ENCODE measurements around the gene RCSD1.
A peak's percentile ranks its signal among the peaks of the same experiment; 100 is the strongest.

The RCSD1 gene

GRCh38 chr1:167669209-167670124, 39.4 kb downstream of the RCSD1 start:
- no peak for DNase-seq (ENCODE audit: low spot score)

- no peak for DNase-seq (ENCODE audit: low spot score)
Observed at GRCh38 chr1:167670563-167670962, 40.5 kb downstream of the RCSD1 start.

DNA sequence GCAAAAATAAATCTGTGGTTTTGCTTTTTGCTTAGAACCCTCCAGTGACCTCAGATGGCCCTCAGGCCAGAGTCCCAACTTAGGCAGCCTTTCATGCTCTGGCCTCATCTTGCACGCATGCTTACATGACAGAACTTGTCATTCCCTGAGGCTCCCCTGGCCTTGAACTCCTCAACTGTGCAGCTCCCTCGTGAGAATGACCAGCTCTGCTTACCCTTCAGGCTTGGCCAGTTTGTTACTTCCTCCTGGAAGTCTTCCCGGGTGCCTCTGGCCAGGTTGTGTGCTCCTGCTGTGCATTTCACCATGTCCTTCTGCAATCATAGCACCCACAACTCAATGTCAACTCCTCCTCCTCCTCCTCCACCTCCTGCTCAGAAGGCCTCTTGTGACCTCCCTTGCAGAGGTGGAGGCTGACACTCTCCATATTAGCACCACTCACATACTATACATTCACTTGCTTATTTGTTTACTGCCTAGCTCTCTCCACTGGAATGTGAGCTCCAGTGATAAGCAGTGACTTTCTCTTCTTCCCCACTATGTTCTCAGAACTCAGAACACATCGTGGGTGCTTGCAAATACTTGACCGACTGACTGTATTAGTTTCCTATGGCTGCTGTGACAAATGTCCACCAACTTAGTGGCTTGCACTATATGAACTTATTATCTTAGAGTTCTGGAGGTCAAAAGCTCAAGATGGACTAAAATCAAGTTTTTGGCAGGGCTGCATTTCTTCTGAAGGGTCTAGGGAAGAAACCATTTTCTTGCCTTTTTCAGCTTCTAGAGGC, 41.9 kb downstream of the RCSD1 start:
- DNase-seq (ENCODE audit: low spot score): no peak

GRCh38 chr1:167672831-167673230, 42.8 kb downstream of the RCSD1 start:
- DNase-seq (ENCODE audit: low spot score): no peak

GRCh38 chr1:167673265-167673664, 43.2 kb downstream of the RCSD1 start:
- DNase-seq (ENCODE audit: low spot score): no peak

DNA sequence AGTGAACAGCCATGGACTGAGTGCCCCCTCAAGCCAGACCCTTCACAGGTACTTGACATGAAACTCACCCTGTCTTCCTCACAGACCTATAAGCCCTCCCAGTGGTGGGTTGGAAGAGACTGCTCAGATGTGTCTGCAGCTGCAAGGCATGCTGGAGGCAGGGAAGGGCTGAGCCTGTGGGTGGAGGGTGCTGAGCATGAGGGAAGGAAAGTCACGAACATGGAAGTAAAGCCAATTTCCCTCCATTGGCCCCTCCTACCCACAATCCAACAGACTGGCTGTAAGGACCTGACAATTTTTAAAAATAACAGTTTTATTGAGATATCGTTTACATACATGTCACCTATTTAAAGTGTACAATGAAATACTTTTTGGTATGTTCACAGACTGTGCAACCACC, 44.1 kb downstream of the RCSD1 start:
- no peak for DNase-seq (ENCODE audit: low spot score)

DNA sequence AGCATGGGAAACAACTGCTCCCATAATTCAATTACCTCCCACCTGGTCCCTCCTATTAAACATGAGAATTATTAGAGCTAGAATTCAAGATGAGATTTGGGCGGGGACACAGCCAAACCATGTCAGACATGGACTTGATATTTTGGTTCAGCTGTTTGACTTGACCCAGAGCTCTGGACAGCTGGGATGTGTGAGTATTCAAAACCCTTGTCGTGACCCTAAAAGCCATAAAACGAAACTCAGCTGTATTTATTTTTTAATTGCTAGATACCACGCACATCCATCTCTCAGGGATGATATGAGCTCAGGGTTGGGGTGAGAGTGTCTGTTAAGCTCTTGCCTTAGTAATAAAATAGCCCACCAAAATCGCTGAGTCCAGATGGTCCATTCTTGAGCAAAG, 45.4 kb downstream of the RCSD1 start:
- DNase-seq (ENCODE audit: low spot score): no peak

GRCh38 chr1:167676205-167676915, 46.3 kb downstream of the RCSD1 start:
- no peak for DNase-seq (ENCODE audit: low spot score)

DNA sequence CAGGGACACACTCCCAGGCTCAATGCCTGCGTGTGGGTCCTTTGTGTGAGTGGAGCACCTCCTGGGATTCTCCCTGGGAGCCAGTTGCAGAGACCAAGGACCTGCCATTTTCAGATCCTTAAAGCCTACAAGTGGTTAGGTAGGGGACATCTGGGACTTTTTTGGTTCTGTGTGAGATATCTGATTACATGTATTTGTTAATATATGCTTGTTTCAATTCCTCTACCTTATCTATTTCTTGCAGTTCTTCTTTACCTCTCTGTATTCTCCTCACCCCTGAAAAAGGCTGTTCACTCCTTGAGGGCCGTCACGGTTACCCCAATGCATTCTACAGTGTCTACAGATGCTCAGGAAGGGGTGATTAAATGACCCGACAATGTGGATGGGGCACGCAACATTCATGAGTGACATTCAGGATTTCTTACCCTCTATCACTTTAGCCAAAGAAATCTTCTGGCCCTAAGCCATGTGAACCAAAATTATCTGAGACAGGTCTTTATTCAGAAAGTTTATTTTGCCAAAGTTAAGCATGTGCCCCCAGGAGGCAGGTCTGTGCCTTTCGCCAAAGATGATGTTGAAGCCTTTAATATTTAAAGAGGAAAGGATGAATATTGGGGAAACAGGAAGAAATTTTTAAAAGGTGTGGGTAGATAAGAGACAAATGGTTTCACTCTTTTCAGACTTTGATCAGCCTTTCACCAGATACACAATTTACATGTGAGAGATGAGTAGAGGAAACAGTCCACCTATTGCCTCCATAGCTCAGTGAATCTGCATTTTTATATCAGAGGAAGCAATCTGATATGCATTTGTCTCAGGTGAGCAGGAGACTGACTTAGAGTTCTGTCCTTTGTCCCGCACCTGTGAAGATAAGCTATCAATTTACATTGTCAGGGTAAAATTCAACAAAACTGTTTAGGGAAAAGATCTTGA, 47.1 kb downstream of the RCSD1 start:
- no peak for DNase-seq (ENCODE audit: low spot score)

DNA sequence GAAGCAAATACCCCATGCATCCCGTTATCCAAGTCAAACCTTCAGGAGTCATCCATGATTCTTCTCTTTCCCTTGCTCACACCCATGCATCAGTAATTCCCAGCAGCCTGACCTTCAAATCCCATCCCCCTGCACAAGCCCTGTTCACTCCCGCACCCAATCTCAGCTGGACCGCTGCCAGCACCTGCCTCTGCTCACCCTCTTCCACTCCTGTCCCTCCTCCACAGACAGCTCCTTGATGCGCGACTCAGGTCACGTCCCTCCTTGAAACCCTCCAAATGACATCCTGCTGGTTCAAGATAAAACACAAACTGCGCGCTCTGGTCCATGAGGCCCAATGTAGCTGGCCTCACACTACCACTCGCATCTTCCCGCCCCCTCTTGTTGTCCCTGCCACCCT, 48.4 kb downstream of the RCSD1 start:
- DNase-seq (ENCODE audit: low spot score): no peak

GRCh38 chr1:167678838-167679237, 48.8 kb downstream of the RCSD1 start:
- no peak for DNase-seq (ENCODE audit: low spot score)

- peak; percentile 36 for DNase-seq (ENCODE audit: low spot score)
Observed at GRCh38 chr1:167679714-167680113, 49.7 kb downstream of the RCSD1 start.

GRCh38 chr1:167681024-167681423, 51.0 kb downstream of the RCSD1 start:
- no peak for DNase-seq (ENCODE audit: low spot score)

DNA sequence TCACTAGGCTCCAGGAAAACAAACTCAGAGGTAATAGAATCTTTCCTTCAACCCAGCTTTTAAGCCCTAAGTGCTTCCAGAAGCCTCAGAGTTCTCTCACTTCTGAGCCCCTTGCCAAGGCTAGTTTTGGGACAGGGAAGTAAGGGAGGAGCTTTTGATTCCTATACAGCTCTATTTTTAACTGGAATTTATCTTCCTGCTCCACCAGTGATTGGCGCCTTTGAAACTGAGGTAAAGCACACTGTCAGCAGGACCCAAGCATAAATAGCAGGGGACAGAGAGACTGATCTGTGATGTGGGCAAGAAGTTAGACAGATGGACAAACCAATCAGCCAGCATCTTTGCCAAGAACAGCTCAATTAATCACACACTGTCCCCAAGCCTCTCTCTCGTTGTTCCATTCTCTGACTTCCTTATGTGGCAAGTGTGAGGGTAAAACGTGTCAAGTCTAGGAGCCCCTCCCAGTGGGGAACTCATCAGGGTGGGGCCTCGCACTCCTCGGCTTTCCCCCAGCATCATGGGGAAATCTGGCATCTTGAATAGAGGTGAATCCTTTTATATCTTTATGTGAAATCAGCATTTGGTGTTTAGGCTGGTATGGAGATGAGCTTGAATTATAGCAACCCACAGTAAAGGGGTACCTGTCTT, 51.5 kb downstream of the RCSD1 start:
- DNase-seq (ENCODE audit: low spot score): no peak

DNA sequence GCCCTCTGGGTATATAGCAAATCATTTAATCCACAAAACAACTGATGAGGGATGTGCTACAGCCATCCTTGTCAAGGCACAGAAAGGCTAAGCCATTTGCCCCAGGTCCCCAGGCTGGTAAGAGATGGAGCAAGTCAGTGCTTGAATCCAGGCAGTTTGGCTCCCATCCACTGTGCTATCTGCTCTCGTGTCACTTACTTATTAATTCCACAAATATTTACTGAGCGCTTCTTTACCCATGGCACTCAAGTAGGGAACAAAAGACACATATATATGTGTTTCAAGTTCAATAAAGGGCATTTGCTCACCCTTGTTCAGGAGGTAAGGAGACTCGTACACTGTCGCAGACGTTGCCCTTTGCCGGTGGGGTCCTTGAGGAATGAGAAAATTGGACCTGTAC, 53.2 kb downstream of the RCSD1 start:
- no peak for DNase-seq (ENCODE audit: low spot score)

DNA sequence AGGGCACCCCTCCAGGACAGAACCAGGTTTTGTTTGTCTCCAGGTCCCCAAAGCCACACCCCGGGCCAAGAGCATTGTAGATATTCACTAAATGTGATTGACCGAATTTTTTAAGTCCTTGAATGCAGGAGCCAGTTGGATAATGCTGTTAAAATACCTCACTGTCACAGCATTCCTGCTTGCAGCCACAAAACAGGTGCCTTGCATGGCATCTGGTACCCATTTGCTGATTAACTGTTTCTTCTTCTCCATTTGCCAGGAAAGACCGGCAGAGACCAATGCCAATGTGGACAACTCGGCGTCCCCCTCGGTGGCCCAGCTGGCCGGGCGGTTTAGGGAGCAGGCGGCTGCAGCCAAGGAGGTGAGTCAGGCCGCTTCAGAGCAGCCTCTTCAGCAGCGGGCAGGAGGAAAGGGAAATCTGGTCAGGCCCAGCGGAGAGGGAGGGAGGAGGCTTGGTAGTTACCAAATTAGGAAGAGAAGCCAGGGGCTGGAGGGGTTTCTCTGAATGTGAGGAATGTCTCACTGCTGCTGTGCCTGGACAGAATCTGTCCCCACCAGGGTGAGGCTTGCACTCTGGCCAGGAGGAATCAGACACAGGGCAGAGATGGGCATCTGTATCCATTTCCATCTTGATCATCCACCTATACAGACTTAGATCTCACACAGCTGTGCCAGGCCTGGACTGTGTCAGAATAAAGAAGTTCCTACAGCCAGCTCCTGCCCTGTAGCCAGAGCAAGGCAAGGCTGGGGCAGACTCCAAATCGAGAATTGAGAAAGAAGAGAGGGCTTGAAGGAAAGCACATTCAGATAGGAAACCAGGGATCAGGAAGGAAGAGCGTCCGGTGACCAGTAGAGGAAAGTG, 53.8 kb downstream of the RCSD1 start:
- DNase-seq (ENCODE audit: low spot score): no peak

DNA sequence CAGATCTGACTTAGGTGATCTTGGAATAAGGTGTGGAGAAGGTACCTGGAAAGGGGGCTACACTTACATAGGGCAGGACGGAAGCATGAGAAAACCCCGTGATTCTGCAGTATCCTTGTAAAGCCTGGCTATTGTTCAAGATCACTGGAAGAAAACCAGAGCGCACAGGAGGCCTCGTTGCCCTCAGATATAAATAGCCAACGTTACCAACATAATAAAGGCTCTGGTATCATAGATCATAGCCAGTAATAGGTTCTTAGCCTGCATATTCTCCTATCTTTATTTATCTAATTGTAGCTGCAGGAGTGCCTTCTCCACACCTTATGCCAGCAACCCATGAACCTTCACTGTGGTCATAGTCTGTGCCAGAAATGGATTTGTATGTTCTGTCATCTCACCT, 55.8 kb downstream of the RCSD1 start:
- no peak for DNase-seq (ENCODE audit: low spot score)

- DNase-seq (ENCODE audit: low spot score): peak; percentile 88
Observed at GRCh38 chr1:167687919-167688519, 58.0 kb downstream of the RCSD1 start.

- DNase-seq (ENCODE audit: low spot score): no peak
Observed at GRCh38 chr1:167689567-167689920, 59.5 kb downstream of the RCSD1 start.

DNA sequence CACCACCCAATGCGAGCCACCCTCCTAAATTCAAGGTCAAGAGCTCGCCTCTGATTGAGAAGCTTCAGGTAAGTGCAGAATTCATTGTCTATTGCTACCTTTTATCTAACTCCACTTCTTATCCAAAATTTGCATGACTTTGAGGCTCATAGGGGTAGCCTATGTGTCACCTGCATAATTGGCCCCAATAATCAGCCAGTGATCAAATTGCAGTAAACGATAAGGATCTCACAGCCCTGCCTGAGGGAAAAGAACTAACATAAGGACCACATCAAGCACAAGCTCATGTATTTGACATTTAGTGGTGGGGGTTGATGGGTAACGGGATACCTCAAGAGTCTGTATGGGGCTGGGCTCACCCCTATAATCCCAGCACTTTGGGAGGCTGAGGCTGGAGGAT, 60.0 kb downstream of the RCSD1 start:
- no peak for DNase-seq (ENCODE audit: low spot score)

All from pons (tissue), 1 donor.